LNCAP (cell line): ENCODE data around the gene CD22.

Experiments
- CTCF ChIP-seq: fragments of 450-650 bp; IDR thresholded peaks from 2 replicates; pipeline ENCODE4 v1.5.1; 2017; ENCODE audit warnings: mild to moderate bottlenecking

The CD22 gene

GRCh38 chr19:35288331-35288730 lies 40.7 kb upstream of the CD22 start:
- no peak for TF ChIP-seq CTCF

GRCh38 chr19:35288906-35289305 lies 40.1 kb upstream of the CD22 start:
- TF ChIP-seq CTCF: no peak

- TF ChIP-seq CTCF: no peak
These were observed 38.4 kb upstream of the CD22 start for GRCh38 chr19:35290381-35291127.

- no peak for TF ChIP-seq CTCF
These were observed 37.7 kb upstream of the CD22 start for GRCh38 chr19:35291259-35291658.

GRCh38 chr19:35291916-35292315 lies 37.1 kb upstream of the CD22 start, which contains the start of gene MAG:
TSS of gene MAG (plus strand) at chr19:35292161. CDS start at chr19:35295409, 3,248 bp downstream.
- no peak for TF ChIP-seq CTCF

GRCh38 chr19:35292421-35293362 lies 36.3 kb upstream of the CD22 start:
- TF ChIP-seq CTCF: no peak

- no peak for TF ChIP-seq CTCF
These were observed 35.6 kb upstream of the CD22 start for GRCh38 chr19:35293363-35293739.
